ENCODE measurements around the gene STING1.

Gene STING1

DNA sequence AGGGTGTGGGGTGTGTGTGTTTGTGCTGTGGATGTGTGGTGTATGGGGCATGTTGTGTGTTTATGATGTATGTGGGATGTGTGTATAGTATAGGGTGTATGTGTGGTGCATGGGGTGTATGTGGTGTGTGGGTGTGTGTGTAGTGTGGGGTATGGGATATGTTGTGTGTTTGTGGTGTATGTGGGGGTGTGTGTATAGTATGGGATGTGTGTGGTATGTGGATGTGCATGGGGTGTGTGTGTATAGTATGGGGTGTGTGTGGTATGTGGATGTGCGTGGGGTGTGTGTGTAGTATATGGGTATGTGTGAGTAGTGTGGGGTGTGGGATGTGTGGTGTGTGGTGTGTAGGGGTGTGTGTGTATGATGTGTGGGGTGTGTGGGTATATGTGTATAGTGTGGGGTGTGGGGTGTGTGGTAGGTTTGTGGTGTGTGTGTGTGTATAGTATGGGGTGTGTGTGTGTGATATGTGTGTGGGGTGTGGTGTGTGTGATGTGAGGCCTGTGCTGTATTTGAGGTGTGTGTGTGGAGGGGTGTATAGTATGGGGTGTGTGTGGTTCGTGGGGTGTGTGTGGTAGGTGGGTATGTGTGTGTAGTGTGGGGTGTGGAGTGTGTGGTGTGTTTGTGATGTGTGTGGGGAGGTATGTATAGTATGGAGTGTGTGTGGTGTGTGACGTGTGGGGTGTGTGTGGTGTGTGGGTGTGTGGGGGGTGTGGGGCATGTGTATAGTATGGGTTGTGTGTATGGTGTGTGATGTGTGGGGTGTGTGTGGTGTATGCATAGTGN is 30.5 kb downstream of the STING1 start:
- H4K20me1 ChIP-seq (ENCODE audit: insufficient read depth), result no peaks in the 10 kb centered on the region
- H3K4me1 ChIP-seq (ENCODE audit: low read depth, poor library complexity, severe bottlenecking), result peaks cover 6% of the 10 kb centered on the region
- no peak overlapping the region for H3K27ac ChIP-seq
- H3K9ac ChIP-seq, result no peak overlapping the region
- H2AFZ ChIP-seq (ENCODE audit: low read depth), result no peak overlapping the region
- no peaks in the 10 kb centered on the region for H3K36me3 ChIP-seq (ENCODE audit: insufficient read depth)
- H3K27me3 ChIP-seq (ENCODE audit: insufficient read depth, low read depth), result peaks cover under 1% of the 10 kb centered on the region; the same call in 1 of the 2 replicates
- no peak overlapping the region for H3K4me3 ChIP-seq (IDR thresholded peaks at IDR 0.05; ENCODE audit: insufficient read depth, low read depth, low read length)
- TF ChIP-seq, protein P1, sequence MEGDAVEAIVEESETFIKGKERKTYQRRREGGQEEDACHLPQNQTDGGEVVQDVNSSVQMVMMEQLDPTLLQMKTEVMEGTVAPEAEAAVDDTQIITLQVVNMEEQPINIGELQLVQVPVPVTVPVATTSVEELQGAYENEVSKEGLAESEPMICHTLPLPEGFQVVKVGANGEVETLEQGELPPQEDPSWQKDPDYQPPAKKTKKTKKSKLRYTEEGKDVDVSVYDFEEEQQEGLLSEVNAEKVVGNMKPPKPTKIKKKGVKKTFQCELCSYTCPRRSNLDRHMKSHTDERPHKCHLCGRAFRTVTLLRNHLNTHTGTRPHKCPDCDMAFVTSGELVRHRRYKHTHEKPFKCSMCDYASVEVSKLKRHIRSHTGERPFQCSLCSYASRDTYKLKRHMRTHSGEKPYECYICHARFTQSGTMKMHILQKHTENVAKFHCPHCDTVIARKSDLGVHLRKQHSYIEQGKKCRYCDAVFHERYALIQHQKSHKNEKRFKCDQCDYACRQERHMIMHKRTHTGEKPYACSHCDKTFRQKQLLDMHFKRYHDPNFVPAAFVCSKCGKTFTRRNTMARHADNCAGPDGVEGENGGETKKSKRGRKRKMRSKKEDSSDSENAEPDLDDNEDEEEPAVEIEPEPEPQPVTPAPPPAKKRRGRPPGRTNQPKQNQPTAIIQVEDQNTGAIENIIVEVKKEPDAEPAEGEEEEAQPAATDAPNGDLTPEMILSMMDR (conservative IDR thresholded peaks at IDR 0.05; ENCODE audit: low read depth, low read length), result no peak
- no peak overlapping the region for H3K4me2 ChIP-seq
- H3K79me2 ChIP-seq (ENCODE audit: insufficient read depth, low read depth), result no peaks in the 10 kb centered on the region

DNA sequence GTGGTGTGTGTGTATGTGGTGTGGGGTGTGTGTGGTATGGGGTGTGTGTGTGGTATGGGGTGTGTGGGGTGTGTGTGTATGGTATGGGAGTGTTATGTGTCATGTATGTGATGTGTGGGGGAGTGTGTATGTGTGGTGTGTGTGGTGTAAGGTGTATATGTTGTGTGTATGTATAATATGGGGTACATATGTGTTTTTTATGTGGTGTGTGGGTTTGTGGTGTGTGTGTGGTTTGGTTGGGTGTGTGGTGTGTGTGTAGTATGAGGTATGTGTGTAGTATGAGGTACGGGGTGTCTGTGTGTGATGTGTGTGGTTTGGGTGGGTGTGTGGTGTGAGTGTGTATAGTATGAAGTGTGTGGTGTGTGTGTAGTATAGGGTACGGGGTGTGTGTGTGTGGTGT is 31.4 kb downstream of the STING1 start:
- Histone ChIP-seq H3K4me1 (ENCODE audit: low read depth, poor library complexity, severe bottlenecking) (no peaks in the 10 kb centered on the region), H4K20me1 (ENCODE audit: insufficient read depth) (no peaks in the 10 kb centered on the region), H3K4me3 (IDR thresholded peaks at IDR 0.05; ENCODE audit: insufficient read depth, low read depth, low read length) (no peak overlapping the region), H3K4me2 (no peak overlapping the region), H3K9ac (no peak overlapping the region), H3K27ac (no peak overlapping the region), H2AFZ (ENCODE audit: low read depth) (no peak overlapping the region), H3K79me2 (ENCODE audit: insufficient read depth, low read depth) (no peaks in the 10 kb centered on the region), H3K27me3 (ENCODE audit: insufficient read depth, low read depth) (peaks cover 3% of the 10 kb centered on the region; the same call in 1 of the 2 replicates), H3K36me3 (ENCODE audit: insufficient read depth) (no peaks in the 10 kb centered on the region)
- TF ChIP-seq, protein P1 (conservative IDR thresholded peaks at IDR 0.05; ENCODE audit: low read depth, low read length), result no peak

DNA sequence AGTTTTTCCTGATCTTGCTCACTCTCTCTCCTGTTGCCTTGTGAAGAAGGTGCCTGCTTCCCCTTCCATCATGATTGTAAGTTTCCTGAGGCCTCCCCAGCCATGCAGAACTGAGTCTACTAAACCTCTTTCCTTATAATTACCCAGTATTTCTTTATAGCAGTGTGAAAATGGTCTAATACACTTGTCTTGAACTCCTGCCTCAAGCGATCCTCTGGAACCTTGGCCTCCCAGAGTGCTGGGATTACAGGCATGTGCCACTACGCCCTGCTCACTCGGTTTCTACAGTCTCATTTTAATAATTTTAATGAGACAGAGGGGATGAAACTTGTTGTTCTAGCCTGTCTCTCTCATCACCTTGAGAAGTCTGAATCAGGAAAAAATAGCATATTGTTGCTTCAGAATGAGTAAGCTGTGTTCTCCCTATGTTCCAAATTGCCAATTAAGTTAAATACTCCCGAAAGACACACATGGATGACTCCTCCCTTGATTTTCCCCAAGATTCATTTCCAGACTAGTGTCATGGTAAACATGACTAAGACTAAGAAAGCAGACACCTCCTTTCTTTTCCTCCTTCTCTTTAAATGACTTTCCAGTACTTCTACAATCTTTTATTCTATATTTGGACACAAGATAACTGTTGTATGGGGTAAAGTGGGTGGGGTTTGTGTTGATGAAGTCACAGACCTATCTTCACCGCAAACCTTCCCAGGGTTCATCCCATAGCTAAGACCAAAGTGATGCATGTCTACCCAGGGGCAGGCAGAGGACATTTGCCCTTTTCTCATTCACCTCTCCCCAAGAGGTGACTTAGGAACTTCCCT is 35.4 kb downstream of the STING1 start:
- H3K4me3 ChIP-seq (IDR thresholded peaks at IDR 0.05; ENCODE audit: insufficient read depth, low read depth, low read length), result no peak overlapping the region
- no peak overlapping the region for H3K9ac ChIP-seq
- no peaks in the 10 kb centered on the region for H3K36me3 ChIP-seq (ENCODE audit: insufficient read depth)
- H3K79me2 ChIP-seq (ENCODE audit: insufficient read depth, low read depth), result no peaks in the 10 kb centered on the region
- TF ChIP-seq, protein P1 (conservative IDR thresholded peaks at IDR 0.05; ENCODE audit: low read depth, low read length), result no peak
- no peaks in the 10 kb centered on the region for H3K4me1 ChIP-seq (ENCODE audit: low read depth, poor library complexity, severe bottlenecking)
- H3K27me3 ChIP-seq (ENCODE audit: insufficient read depth, low read depth), result 0 out of 2 replicates have a peak, but pooled peaks cover 3% of the 10 kb centered on the region
- no peak overlapping the region for H3K27ac ChIP-seq
- H2AFZ ChIP-seq (ENCODE audit: low read depth), result no peak overlapping the region
- no peak overlapping the region for H3K4me2 ChIP-seq
- H4K20me1 ChIP-seq (ENCODE audit: insufficient read depth), result no peaks in the 10 kb centered on the region

DNA sequence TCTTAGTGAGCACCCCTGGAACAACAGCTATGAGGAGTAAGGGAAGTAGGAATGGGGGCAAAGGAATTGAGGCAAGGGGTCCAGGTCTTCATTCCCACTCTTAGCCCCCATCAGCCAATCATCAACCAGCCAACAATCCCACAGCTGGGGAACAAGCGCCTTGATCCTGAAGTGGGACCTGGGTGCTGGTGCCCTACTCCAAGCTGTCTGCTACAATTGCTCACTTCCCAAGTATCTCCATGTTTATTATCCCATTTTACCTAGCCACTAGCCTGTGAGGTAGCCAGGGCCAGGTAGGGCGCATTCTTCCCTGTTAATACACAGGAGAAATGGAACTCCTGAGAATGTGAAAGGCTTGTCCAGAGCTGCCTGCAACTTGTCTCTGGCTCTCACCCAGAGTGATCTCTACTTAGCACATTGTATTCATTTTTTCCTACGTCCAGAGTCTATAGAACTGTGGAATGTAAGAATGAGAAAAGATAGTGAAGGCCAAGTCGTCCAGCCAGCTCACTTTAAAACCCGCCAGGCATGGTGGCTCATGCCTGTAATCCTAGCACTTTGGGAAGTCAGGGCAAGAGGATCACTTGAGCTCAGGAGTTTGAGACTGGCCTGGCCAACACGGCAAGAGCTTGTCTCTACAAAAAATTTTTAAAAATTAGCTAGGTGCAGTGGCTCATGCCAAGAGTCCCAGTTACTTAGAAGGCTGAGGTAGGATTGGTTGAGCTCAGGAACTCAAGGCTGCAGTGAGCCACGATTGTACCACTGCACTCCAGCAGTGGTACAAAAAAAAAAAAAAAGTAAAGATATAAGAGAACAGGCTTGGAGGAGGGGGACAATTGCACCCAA is 37.0 kb downstream of the STING1 start:
- no peak overlapping the region for H3K4me3 ChIP-seq (IDR thresholded peaks at IDR 0.05; ENCODE audit: insufficient read depth, low read depth, low read length)
- no peaks in the 10 kb centered on the region for H3K36me3 ChIP-seq (ENCODE audit: insufficient read depth)
- H3K27me3 ChIP-seq (ENCODE audit: insufficient read depth, low read depth), result 0 out of 2 replicates have a peak, but pooled peaks cover 3% of the 10 kb centered on the region
- H4K20me1 ChIP-seq (ENCODE audit: insufficient read depth), result no peaks in the 10 kb centered on the region
- no peaks in the 10 kb centered on the region for H3K79me2 ChIP-seq (ENCODE audit: insufficient read depth, low read depth)
- H3K4me1 ChIP-seq (ENCODE audit: low read depth, poor library complexity, severe bottlenecking), result no peaks in the 10 kb centered on the region
- no peak overlapping the region for H2AFZ ChIP-seq (ENCODE audit: low read depth)
- TF ChIP-seq, protein P1 (conservative IDR thresholded peaks at IDR 0.05; ENCODE audit: low read depth, low read length), result no peak
- H3K9ac ChIP-seq, result no peak overlapping the region
- no peak overlapping the region for H3K27ac ChIP-seq
- H3K4me2 ChIP-seq, result no peak overlapping the region
